Trophoblast cell (in vitro differentiated cells and primary cell): Measurements from ENCODE around the gene ASPSCR1.

Source experiments
- DNase-seq, 2 donors: peaks; one replicate each; pipeline ENCODE4 v3.0.0-alpha.2; 2016
- H2AFZ ChIP-seq: 2 replicates; pipeline ENCODE4 v1.6.1; 2013; ENCODE audit warnings: low read length, moderate library complexity, mild to moderate bottlenecking; ENCODE audit not compliant: insufficient read depth, poor library complexity
- H2AK5ac ChIP-seq: 2 replicates; pipeline ENCODE4 v1.6.1; 2013; ENCODE audit warnings: mild to moderate bottlenecking, low read length
- H2BK120ac ChIP-seq: 2 replicates; pipeline ENCODE4 v1.6.1; 2013; ENCODE audit warnings: low read length, mild to moderate bottlenecking, moderate library complexity; ENCODE audit not compliant: insufficient read depth, poor library complexity
- H2BK12ac ChIP-seq: 2 replicates; pipeline ENCODE4 v1.6.1; 2013; ENCODE audit warnings: mild to moderate bottlenecking, low read length, moderate library complexity
- H2BK5ac ChIP-seq: 2 replicates; pipeline ENCODE4 v1.6.1; 2013; ENCODE audit warnings: low read length, low read depth, moderate library complexity, mild to moderate bottlenecking; ENCODE audit not compliant: poor library complexity
- H3K14ac ChIP-seq: 2 replicates; pipeline ENCODE4 v1.6.1; 2013; ENCODE audit warnings: mild to moderate bottlenecking, low read length
- H3K18ac ChIP-seq: 2 replicates; pipeline ENCODE4 v1.6.1; 2013; ENCODE audit warnings: mild to moderate bottlenecking, low read length
- H3K23ac ChIP-seq: 2 replicates; pipeline ENCODE4 v1.6.1; 2013; ENCODE audit warnings: low read length
- H3K27ac ChIP-seq: 2 replicates; pipeline ENCODE4 v1.5.1; 2013; ENCODE audit warnings: low read depth, mild to moderate bottlenecking, inconsistent platforms, low read length, moderate library complexity
- H3K27me3 ChIP-seq: 2 replicates; pipeline ENCODE4 v1.6.1; 2013; ENCODE audit warnings: inconsistent platforms, mild to moderate bottlenecking, low read length, moderate library complexity; ENCODE audit not compliant: insufficient read depth
- H3K36me3 ChIP-seq, 2 experiments: 1 replicate in 1 of 2; 2 replicates in 1 of 2; pipeline ENCODE4 v1.6.1; 2013; ENCODE audit warnings: low read length in 2 of 2, mild to moderate bottlenecking in 2 of 2, moderate library complexity in 1 of 2; ENCODE audit not compliant: insufficient read depth in 2 of 2, control insufficient read depth in 1 of 2
- H3K4ac ChIP-seq: 2 replicates; pipeline ENCODE4 v1.6.1; 2013; ENCODE audit warnings: low read depth, mild to moderate bottlenecking, low read length, moderate library complexity
- H3K4me1 ChIP-seq, 2 experiments: 1 replicate in 1 of 2; 2 replicates in 1 of 2; pipeline ENCODE4 v1.6.1; 2013; ENCODE audit warnings: low read length in 2 of 2, mild to moderate bottlenecking in 2 of 2, moderate library complexity in 1 of 2; ENCODE audit not compliant: insufficient read depth in 2 of 2, control insufficient read depth in 1 of 2
- H3K4me2 ChIP-seq: 2 replicates; pipeline ENCODE4 v1.6.1; 2013; ENCODE audit warnings: inconsistent platforms, mild to moderate bottlenecking, low read length, moderate library complexity
- H3K4me3 ChIP-seq: 2 replicates; pipeline ENCODE4 v1.5.1; 2013; ENCODE audit warnings: mild to moderate bottlenecking, low read depth, low read length, inconsistent platforms
- H3K79me1 ChIP-seq: one replicate; pipeline ENCODE4 v1.6.1; 2013; ENCODE audit warnings: low read length
- H3K79me2 ChIP-seq: 2 replicates; pipeline ENCODE4 v1.6.1; 2013; ENCODE audit warnings: low read length, mild to moderate bottlenecking; ENCODE audit not compliant: control insufficient read depth, insufficient read depth, poor library complexity
- H3K9ac ChIP-seq: 2 replicates; pipeline ENCODE4 v1.6.1; 2013; ENCODE audit warnings: mild to moderate bottlenecking, low read length
- H3K9me3 ChIP-seq: 2 replicates; pipeline ENCODE4 v1.6.1; 2013; ENCODE audit warnings: low read depth, mild to moderate bottlenecking, control low read depth, inconsistent platforms, low read length; ENCODE audit not compliant: insufficient read depth
- H4K12ac ChIP-seq: 2 replicates; pipeline ENCODE4 v1.6.1; 2013; ENCODE audit warnings: low read depth, mild to moderate bottlenecking, low read length, moderate library complexity
- H4K8ac ChIP-seq: 2 replicates; pipeline ENCODE4 v1.6.1; 2013; ENCODE audit warnings: low read depth, mild to moderate bottlenecking, low read length, moderate library complexity
- H4K91ac ChIP-seq: one replicate; pipeline ENCODE4 v1.6.1; 2013; ENCODE audit warnings: low read depth, mild to moderate bottlenecking, low read length, moderate library complexity
- WGBS: extraction: QIAGEN DNeasy Blood & Tissue Kit; methylation state at CpG from one replicate; pipeline ENCODE4 v1.1.7; 2013; ENCODE audit warnings: missing lambda C conversion rate; ENCODE audit not compliant: insufficient read length, insufficient coverage; ENCODE audit errors: extremely low coverage; 5-methylcytosine and 5-hydroxymethylcytosine counted together

ASPSCR1 gene

GRCh38 chr17:81961521-81962498, 15.6 kb upstream of the ASPSCR1 start:
- Histone ChIP-seq H3K27me3 (peaks cover 35% of the 10 kb centered on the region), H3K4me2 (peak overlapping the region; percentile 57), H3K36me3 (peaks cover 0 to 2% of the 10 kb centered on the region in 2 experiments), H3K4ac (peak overlapping the region; percentile 42), H3K14ac (no peak overlapping the region), H2AK5ac (no peak overlapping the region), H3K23ac (no peak overlapping the region), H2BK5ac (no peak overlapping the region), H2AFZ (no peak overlapping the region), H2BK12ac (no peak overlapping the region), H2BK120ac (peak overlapping the region; percentile 3), H3K79me1 (peaks cover 16% of the 10 kb centered on the region), H3K9ac (no peak overlapping the region), H3K18ac (no peak overlapping the region), H4K91ac (peak overlapping the region; percentile 59), H3K4me1 (peaks cover 12 to 19% of the 10 kb centered on the region in 2 experiments), H3K27ac (no peak overlapping the region), H4K8ac (peak overlapping the region; percentile 52), H3K4me3 (peak overlapping the region; percentile 46), H3K9me3 (no peaks in the 10 kb centered on the region), H3K79me2 (peaks cover 3% of the 10 kb centered on the region), H4K12ac (peak overlapping the region; percentile 39)
- no CpG with 5 or more reads among the region's 82 CpGs for WGBS
- peak in 1 of 2 donors; percentile 65 for DNase-seq

GRCh38 chr17:81962499-81963441, 14.7 kb upstream of the ASPSCR1 start:
- H3K18ac ChIP-seq = no peak overlapping the region
- H3K79me1 ChIP-seq = peaks cover 23% of the 10 kb centered on the region
- peaks cover 3% of the 10 kb centered on the region for H3K79me2 ChIP-seq
- no peak overlapping the region for H3K9ac ChIP-seq
- no peak overlapping the region for H2AK5ac ChIP-seq
- no peak overlapping the region for H4K12ac ChIP-seq
- WGBS = no CpG with 5 or more reads among the region's 37 CpGs
- no peak overlapping the region for H2BK120ac ChIP-seq
- H3K27me3 ChIP-seq = peaks cover 35% of the 10 kb centered on the region
- H3K27ac ChIP-seq = no peak overlapping the region
- H3K4me2 ChIP-seq = no peak overlapping the region
- no peaks in the 10 kb centered on the region for H3K36me3 ChIP-seq
- H3K4ac ChIP-seq = no peak overlapping the region
- peak in 1 of 2 donors; percentile 58 for DNase-seq
- peaks cover 14 to 24% of the 10 kb centered on the region in 2 experiments for H3K4me1 ChIP-seq
- H2BK5ac ChIP-seq = no peak overlapping the region
- peak overlapping the region; percentile 46 for H4K91ac ChIP-seq
- no peaks in the 10 kb centered on the region for H3K9me3 ChIP-seq
- no peak overlapping the region for H3K14ac ChIP-seq
- no peak overlapping the region for H3K23ac ChIP-seq
- no peak overlapping the region for H4K8ac ChIP-seq
- no peak overlapping the region for H2AFZ ChIP-seq
- no peak overlapping the region for H3K4me3 ChIP-seq
- H2BK12ac ChIP-seq = no peak overlapping the region

- no peaks in the 10 kb centered on the region for H3K9me3 ChIP-seq
- H3K27ac ChIP-seq = no peak overlapping the region
- no peak overlapping the region for H3K4ac ChIP-seq
- no CpG with 5 or more reads among the region's 22 CpGs for WGBS
- H2AFZ ChIP-seq = no peak overlapping the region
- no peak overlapping the region for H3K18ac ChIP-seq
- H3K27me3 ChIP-seq = peaks cover 32% of the 10 kb centered on the region
- peaks cover 24% of the 10 kb centered on the region for H3K79me1 ChIP-seq
- peaks cover 3% of the 10 kb centered on the region for H3K79me2 ChIP-seq
- H3K4me1 ChIP-seq = peaks cover 14 to 26% of the 10 kb centered on the region in 2 experiments
- H2AK5ac ChIP-seq = no peak overlapping the region
- no peak for DNase-seq
- H3K23ac ChIP-seq = no peak overlapping the region
- H4K12ac ChIP-seq = no peak overlapping the region
- H2BK5ac ChIP-seq = no peak overlapping the region
- no peak overlapping the region for H3K14ac ChIP-seq
- H2BK12ac ChIP-seq = no peak overlapping the region
- no peak overlapping the region for H3K4me3 ChIP-seq
- no peak overlapping the region for H3K9ac ChIP-seq
- H4K8ac ChIP-seq = no peak overlapping the region
- no peaks in the 10 kb centered on the region for H3K36me3 ChIP-seq
- H3K4me2 ChIP-seq = no peak overlapping the region
- no peak overlapping the region for H4K91ac ChIP-seq
- no peak overlapping the region for H2BK120ac ChIP-seq
Observed at GRCh38 chr17:81964081-81964849, 13.2 kb upstream of the ASPSCR1 start.
